NOMO-1 (cell line): Measurements from ENCODE around the gene ZNF280D.

Experiments
- DNase-seq, 2 experiments: peaks; one replicate each; lab custom pipeline; 2025; ENCODE audit not compliant: unreplicated experiment in 2 of 2; lab: John Stamatoyannopoulos, UW

ZNF280D gene

GRCh38 chr15:56754772-56755370 lies 21.6 kb upstream of the ZNF280D start:
- DNase-seq, result no peak

DNA sequence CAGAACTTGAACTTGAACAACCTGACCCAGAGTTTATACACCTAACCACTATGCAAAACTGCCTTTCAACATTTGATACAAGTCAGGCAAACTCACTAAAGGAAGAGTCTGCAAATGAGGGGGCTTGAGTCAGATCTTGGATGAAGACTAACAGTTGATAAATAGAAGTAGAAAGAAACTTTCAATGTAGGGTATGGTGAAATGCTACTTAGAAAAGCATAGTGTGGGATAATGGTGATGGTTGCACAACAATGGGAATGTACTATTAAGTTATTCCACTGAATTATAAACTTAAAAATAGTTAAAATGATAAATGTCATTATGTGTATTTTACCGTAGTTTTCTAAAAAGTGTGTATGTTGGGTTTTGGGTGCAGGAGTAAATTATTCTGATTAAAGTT lies 19.7 kb upstream of the ZNF280D start:
- DNase-seq, result no peak

GRCh38 chr15:56749982-56750381 lies 16.7 kb upstream of the ZNF280D start:
- DNase-seq, result no peak

DNA sequence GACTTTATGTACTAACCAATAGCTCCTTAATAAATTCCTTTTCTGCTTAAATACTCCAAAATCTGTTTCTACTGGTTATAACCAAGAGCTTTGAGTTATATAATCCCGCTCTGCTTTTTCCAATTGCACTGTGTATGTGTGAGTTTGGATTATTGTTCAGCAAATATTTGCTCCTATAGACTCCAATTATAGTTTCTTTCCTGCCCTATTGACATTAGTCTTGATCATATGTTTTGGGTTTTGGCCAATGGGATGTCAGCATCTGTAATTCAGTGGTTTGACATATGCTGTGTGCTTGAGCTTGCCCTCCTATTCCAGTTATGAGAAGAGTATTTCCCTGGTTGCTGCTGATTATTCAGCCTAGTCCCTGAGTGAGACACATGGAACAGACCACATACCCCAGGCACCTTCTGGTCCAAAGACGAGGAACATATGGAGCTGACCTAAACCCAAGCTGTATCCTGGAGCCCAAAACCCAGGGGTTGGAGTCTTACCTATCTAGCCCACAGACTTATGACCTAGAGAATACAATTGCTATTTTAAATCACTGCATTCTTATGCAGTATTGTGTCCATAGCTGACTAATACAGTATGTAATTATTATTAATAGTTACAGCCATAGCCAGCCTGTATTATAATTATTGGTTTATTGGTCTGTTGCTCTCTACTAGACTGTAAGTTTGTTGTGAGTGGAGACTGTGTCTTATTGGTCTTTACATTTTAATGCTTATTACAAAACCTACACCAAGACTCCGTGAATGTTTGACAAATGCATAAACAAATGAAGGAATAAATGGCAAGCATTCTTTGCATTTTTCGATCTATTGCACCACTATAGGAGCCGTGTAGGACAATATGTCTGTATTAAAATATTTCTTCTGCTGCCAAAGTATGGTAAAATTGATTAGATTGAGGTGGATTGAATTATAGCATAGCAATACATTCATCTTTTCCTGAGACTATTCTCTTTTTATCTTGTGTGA lies 11.7 kb upstream of the ZNF280D start:
- DNase-seq, result no peak

DNA sequence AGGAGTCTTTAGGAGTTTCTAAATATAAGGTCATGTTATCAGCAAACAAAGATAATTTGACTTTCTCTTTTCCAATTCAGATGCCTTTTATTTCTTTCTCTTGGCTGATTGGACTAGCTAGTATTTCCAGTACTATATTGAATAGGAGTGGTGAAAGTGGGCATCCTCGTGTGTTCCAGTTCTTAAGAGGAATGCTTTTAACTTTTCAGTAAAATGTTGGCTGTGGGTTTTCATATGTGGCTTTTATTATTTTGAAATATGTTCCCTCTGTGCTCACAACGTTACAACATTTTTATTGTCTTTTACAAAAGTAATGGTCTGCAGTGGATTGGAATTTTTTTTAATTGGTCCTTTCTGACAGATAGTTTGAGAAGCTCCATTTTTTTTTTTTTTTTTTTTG lies 8.2 kb upstream of the ZNF280D start:
- no peak for DNase-seq

DNA sequence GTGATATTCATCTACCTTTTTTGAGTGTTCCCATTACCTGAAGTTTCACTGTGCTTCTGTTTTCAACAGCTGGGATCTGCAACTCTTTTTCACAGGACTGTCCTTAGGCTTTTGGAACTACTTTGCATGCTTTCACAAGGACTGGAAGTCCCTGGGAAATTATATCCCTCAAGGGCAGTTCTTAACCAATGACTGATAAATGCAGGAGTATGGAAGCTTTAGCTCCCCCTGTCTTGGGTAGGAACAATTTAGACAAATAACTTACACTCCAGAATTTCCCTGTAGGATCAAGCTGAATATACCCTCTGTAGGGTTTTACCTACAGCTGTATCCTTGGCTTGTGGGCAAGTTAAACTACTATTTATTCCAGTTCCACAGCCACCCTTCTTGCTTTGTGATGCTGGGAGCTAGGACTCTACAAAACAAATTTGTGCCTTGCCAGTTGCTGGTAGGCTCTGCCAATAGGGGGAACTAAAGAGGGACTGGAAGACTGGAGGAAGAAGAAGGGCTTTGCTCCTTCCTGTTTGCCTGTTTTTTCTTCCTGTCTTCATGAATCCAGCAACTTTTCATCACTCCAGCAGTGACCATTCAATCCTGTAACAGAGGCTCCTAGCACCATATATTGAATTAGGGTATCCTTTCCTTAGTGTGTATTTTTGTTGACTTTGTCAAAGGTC lies 6.8 kb upstream of the ZNF280D start:
- DNase-seq, result no peak

DNA sequence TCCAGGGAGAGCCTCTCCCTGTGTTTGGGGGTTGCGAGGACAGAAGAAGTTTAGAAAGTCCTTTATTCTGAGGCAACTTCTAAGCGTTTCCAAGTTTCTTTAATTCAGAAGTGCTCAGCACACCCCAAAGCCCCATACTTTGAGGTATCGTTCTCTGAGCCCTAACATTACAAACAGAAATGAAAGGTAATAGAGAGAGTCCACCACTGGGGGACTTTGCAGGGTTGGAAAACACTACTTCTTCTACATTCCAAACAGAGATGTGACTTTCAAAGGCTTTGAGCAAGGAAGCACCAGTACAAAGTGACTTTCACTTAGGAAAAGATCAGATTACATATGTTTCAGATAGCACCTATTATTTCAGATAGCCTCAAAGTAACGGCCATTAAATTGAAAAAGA lies 6.2 kb upstream of the ZNF280D start:
- DNase-seq, result no peak

GRCh38 chr15:56737791-56738190 lies 4.5 kb upstream of the ZNF280D start:
- DNase-seq, result no peak

DNA sequence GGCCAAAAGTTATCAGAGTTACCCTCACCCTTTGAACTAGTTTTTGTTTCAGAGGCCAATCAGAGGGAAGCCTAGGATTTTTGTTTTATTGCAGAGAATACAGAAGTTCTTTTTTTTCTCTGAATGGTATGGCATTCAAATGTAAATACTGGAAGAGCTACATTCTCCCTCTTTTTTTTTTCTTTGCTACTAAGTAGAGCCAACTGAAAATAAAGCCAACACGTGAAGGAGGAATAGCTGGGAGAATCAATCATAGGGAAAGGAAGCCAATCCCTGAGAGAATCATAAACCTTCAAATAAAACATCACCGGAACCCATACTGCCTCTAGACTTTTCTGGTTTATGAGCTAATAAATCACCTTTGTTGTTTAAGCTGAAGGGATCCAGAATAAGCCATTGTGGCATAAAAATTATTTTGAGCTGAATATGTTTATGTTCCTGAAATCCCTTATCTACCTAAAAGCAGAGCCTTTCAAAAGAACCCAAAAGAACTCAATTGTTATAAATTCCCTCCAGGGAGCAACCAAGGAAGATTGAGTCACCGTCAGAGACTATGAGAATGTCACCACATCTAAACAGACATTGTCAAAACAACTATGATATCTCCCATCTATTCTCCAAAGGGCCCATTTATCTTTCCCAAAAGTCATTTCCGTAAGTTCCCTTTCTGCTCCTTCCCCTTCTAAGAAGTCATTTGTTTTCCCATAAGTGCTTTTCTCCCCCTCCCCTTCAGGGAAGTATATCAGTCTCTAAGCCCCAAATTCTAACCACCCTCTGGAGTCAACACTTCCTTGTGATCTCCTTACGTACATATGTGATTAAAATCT lies 3.8 kb upstream of the ZNF280D start:
- DNase-seq, result no peak

DNA sequence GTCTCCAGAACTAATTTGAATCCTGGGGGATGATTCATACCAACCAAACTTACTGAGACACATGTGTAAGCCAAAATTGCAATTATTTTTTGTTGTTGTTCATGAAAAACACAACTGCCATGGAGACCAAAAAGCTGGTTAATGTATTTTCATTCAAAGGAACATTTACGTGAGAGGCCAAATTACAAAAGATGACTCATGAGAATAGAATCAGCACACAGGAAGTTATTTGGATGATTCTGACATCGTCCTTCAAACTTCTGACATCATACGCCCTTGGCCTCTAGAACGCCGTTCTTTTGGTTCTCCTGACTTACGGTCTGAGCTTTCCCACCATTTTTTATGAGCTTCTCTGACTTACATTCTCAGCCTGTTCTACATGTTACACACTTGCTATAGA lies 3.0 kb upstream of the ZNF280D start:
- no peak for DNase-seq

DNA sequence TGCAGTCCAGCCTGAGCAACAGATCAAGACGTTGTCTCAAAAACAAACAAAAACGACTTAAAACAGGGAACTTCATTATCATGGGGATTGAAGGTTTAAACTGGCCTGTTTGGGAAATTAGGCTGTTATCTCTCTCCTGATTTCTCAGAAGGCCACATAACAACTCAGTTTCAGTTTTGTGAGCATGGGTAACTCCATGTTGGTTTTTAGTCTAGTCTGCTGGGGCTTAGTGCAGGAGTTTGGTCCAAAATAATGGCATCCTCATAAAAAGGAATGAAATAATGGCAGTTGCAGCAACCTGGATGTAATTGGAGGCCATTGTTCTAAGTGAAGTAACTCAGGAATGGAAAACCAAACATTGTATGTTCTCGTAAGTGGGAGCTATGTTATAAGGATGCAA lies 2.3 kb upstream of the ZNF280D start:
- DNase-seq, result no peak

DNA sequence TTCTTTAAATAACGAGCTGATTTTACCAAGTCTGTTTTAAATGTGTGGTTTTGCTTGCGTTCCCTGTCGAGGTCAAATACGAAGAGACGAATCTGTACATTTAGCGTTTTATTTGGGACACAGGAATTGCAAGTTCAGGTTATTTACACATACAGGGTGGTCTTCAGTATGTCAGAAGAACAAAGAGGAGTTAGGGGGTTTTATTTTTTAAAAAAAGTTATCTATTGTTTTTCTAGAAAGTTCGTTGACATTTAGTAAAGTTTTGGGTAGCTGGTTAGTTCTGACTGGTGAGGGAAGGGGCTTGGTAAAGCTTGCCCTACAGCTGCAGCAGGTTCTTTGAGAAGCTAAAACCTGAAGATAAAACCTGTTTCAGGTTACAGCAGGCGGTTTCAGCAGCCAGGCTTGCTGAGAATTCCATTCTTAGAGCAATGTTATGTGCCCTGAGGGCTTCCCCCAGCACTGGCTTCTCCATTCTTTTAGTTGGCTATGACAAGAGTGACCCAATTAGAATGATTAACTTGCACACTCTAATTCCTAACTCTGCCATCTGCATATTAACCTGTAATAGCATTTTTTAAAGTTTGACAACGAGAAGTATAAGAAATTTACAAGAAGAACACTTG lies 815 bp upstream of the ZNF280D start:
- no peak for DNase-seq

DNA sequence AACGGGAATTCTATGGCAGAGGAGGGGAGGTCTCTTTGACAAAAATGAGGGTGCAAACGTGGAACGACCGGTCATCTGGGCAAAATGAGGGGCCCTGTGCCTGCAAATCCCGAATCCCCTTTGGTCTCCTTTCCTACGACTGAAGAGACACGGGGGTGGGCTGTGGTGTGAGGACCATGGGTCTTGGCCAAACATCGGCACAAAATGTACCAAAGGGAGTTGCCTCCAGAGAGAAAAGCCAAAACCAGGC lies 498 bp downstream of the ZNF280D start:
- DNase-seq, result no peak

DNA sequence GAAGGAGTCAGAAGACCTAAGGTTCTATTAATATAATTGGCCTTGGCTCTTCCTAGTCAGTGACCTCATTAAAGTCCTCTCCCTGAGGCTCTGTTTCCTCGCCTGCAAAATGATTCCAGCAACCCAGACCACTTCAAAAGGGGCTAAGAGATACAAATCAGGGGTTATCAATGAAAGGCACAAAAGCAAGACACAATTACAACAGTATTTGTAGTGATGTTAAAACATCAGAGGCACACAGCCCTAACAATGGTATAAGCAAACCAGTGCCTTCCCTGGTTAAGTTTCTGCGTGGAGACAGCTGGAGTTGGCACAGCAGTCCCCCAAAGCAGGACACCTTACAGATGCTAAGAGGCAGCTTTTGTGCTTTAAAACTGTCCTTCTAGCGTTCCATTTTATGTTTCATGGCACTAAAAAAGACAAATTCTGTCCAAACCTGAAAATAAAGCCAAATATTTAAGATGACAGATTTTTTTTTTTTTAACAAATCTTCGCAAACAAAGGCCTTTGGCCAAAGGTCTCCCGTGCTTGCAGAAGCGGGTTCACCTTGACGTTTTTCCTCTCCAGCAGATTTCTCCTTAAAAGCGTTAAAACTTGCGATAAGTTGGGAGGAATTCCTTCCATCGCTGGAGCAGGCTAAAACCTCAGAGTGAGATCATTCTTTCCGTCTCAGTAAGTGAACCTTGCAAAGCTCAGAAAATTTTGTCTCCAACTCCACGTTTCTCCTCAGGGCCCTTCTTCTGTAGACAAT lies 999 bp downstream of the ZNF280D start:
- DNase-seq, result peak; percentile 2 to 34

GRCh38 chr15:56731548-56731947 lies 1.8 kb downstream of the ZNF280D start:
- DNase-seq, result no peak

DNA sequence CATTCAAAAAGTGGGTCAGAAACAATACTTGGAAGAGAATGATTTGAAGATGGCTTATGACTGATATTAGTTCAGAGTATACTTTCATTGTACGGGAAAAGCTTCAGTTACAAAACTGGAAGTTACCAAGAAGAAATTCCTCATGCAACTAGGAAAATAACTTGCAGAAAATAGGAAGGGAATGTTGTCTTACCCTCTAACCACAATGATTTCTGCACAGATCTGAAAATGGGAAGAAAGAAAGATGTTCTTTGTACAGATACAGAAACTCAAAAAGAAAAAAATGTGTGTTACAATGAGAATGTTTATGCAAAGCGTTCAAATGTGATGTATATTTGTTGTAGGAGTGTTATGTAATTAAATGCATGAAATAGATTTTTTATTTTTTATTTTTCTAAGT lies 3.7 kb downstream of the ZNF280D start:
- DNase-seq, result no peak

DNA sequence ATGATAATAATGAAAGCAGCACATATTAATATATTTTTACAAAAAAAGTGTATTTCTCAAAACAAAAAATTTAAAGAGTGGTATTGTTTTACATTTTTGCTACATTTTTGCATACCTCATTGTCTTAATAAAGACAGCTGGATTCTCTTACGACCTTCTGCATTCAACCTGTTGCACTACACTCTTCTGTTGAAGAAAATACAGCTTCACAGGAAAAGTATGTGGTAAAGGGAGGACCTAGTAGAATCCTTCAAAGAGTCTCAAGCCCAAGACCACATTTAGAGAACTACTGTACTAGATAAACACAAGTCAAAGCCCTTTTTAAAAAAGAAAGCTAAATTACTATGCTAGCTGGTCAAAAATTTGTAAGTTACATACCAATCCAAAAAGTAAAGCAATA lies 7.9 kb downstream of the ZNF280D start:
- DNase-seq, result no peak

- no peak for DNase-seq
These were observed 9.1 kb downstream of the ZNF280D start for GRCh38 chr15:56724232-56724631.

DNA sequence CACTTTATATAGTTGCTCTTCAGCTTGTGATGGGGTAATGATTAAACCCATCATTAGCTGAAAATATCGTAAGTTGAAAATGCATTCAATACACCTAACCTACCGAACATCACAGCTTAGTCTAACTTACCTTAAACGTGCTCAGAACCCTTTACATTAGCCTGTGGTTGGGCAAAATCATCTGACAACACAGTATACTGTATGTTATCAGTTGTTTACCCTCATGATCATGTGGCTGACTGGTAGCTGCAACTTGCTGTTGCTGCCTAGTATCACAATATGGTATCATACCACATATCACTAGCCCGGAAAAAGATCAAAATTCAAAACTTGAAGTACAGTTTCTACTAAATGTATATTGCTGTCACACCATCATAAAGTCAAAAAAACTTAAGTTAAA lies 9.5 kb downstream of the ZNF280D start:
- no peak for DNase-seq
